ENCODE results near the gene POLE2. TPM values are rescaled to one million over a fixed set of nuclear protein-coding genes. Genes with fewer than 3 reads are reported as not detected.

Gene POLE2
- total RNA-seq, 1 experiment from 2014 or later: 17.4 TPM

DNA sequence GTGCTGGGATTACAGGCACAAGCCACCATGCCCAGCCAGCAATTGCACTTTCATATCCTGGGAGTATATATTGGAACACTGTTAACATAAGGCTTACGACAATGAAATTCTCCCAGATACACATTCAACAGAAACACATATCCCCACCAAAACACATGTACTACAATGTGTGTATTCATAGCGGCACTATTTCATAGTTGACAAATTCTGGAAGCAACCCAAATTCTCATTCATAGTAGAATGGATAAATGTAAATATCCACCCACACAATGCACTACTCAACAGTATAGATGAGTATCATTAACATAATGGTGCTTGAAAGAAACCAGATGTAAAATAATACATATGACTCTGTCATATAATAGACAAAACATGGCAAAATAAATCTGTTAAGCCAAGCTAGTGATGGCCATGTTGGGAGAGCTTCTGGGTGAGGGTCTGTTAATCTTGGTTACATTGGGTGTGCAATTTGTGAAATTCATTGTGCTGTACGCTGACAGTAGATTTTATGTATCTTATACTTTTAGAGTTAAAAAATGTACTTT, 50.4 kb downstream of the POLE2 start:
- Histone ChIP-seq H3K4me3 (ENCODE audit: low read depth in 2 of 2, low read length in 2 of 2) (no peak overlapping the region), H3K27ac (ENCODE audit: low read length) (no peak overlapping the region), H3K36me3 (ENCODE audit: control insufficient read depth, insufficient read depth, low read length) (no peaks in the 10 kb centered on the region; the same call in none of the 2 replicates), H3K9me3 (ENCODE audit: control insufficient read depth, insufficient read depth, low read depth, low read length) (no peaks in the 10 kb centered on the region), H3K27me3 (ENCODE audit: control insufficient read depth, insufficient read depth, low read length) (no peaks in the 10 kb centered on the region), H3K4me1 (ENCODE audit: control insufficient read depth, insufficient read depth, low read length) (peaks cover 19% of the 10 kb centered on the region)
- ATAC-seq (no peak), DNase-seq (ENCODE audit: low read depth, low spot score) (no peak)
- intact Hi-C loops (cut with micrococcal nuclease; ENCODE audit: unreplicated experiment) (no loop called here), in situ Hi-C loops (cut with HindIII; ENCODE audit: low pct_unique_long_range_greater_than_20kb, low sequenced_read_pairs) (no loop called here)
- TF ChIP-seq TCF7L2 (IDR thresholded peaks at IDR 0.05; ENCODE audit: low read depth, low read length) (no peak), SIN3A (IDR thresholded peaks at IDR 0.05; ENCODE audit: borderline replicate concordance, insufficient read depth, low read depth, low read length) (no peak), POLR2AphosphoS5 (IDR thresholded peaks at IDR 0.05; ENCODE audit: low read depth, low read length) (no peak)
- TF ChIP-seq, protein P1, sequence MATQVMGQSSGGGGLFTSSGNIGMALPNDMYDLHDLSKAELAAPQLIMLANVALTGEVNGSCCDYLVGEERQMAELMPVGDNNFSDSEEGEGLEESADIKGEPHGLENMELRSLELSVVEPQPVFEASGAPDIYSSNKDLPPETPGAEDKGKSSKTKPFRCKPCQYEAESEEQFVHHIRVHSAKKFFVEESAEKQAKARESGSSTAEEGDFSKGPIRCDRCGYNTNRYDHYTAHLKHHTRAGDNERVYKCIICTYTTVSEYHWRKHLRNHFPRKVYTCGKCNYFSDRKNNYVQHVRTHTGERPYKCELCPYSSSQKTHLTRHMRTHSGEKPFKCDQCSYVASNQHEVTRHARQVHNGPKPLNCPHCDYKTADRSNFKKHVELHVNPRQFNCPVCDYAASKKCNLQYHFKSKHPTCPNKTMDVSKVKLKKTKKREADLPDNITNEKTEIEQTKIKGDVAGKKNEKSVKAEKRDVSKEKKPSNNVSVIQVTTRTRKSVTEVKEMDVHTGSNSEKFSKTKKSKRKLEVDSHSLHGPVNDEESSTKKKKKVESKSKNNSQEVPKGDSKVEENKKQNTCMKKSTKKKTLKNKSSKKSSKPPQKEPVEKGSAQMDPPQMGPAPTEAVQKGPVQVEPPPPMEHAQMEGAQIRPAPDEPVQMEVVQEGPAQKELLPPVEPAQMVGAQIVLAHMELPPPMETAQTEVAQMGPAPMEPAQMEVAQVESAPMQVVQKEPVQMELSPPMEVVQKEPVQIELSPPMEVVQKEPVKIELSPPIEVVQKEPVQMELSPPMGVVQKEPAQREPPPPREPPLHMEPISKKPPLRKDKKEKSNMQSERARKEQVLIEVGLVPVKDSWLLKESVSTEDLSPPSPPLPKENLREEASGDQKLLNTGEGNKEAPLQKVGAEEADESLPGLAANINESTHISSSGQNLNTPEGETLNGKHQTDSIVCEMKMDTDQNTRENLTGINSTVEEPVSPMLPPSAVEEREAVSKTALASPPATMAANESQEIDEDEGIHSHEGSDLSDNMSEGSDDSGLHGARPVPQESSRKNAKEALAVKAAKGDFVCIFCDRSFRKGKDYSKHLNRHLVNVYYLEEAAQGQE (IDR thresholded peaks at IDR 0.05; ENCODE audit: insufficient read depth in 1 of 2, low read depth in 2 of 2, low read length in 1 of 2): no peak
- TF ChIP-seq, protein P2, sequence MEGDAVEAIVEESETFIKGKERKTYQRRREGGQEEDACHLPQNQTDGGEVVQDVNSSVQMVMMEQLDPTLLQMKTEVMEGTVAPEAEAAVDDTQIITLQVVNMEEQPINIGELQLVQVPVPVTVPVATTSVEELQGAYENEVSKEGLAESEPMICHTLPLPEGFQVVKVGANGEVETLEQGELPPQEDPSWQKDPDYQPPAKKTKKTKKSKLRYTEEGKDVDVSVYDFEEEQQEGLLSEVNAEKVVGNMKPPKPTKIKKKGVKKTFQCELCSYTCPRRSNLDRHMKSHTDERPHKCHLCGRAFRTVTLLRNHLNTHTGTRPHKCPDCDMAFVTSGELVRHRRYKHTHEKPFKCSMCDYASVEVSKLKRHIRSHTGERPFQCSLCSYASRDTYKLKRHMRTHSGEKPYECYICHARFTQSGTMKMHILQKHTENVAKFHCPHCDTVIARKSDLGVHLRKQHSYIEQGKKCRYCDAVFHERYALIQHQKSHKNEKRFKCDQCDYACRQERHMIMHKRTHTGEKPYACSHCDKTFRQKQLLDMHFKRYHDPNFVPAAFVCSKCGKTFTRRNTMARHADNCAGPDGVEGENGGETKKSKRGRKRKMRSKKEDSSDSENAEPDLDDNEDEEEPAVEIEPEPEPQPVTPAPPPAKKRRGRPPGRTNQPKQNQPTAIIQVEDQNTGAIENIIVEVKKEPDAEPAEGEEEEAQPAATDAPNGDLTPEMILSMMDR (IDR thresholded peaks at IDR 0.05): no peak
- ChIA-PET CTCF (no interaction called here), POLR2A (interaction anchor here (0.7 kb wide), 1 partner anchor 131 kb away, joined by 13 read pairs; no protein-coding TSS in a partner anchor)
- BruUV-seq (replicated peaks): no TSS peak

DNA sequence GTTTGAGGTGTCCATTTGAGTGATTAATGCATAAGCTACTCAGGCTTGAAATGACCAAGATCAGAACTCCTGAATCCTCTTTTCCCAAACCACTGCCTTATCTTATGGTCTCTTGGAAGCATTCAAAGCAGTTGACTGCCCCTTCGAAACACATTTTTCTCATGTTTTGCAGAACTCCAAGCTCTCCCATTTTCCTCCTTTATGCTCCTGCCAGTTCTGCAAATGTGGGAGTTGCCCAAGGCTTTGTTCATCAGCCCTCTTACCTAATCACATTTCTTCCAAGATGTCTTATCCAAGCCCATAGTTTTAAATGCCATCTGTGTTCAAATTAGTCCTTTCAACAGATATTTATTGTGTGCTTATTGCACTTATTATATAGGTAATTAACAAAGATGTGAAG, 51.1 kb downstream of the POLE2 start:
- BruUV-seq (replicated peaks): no TSS peak
- CTCF ChIA-PET: no interaction called here

More for the DNA sequence above, 51.1 kb downstream of the POLE2 start:
- intact Hi-C loops (cut with micrococcal nuclease; ENCODE audit: unreplicated experiment) (no loop called here), in situ Hi-C loops (cut with HindIII; ENCODE audit: low pct_unique_long_range_greater_than_20kb, low sequenced_read_pairs) (no loop called here)
- ATAC-seq: no peak
- H3K4me3 ChIP-seq (ENCODE audit: low read depth in 2 of 2, low read length in 2 of 2): no peak overlapping the region
- no peak overlapping the region for H3K27ac ChIP-seq (ENCODE audit: low read length)
- DNase-seq (ENCODE audit: low read depth, low spot score): no peak
- no peaks in the 10 kb centered on the region; the same call in none of the 2 replicates for H3K36me3 ChIP-seq (ENCODE audit: control insufficient read depth, insufficient read depth, low read length)
- TF ChIP-seq TCF7L2 (IDR thresholded peaks at IDR 0.05; ENCODE audit: low read depth, low read length) (no peak), POLR2AphosphoS5 (IDR thresholded peaks at IDR 0.05; ENCODE audit: low read depth, low read length) (no peak), SIN3A (IDR thresholded peaks at IDR 0.05; ENCODE audit: borderline replicate concordance, insufficient read depth, low read depth, low read length) (no peak)
- TF ChIP-seq, protein P2 (IDR thresholded peaks at IDR 0.05): no peak
- TF ChIP-seq, protein P1 (IDR thresholded peaks at IDR 0.05; ENCODE audit: insufficient read depth in 1 of 2, low read depth in 2 of 2, low read length in 1 of 2): no peak
- H3K4me1 ChIP-seq (ENCODE audit: control insufficient read depth, insufficient read depth, low read length): peaks cover 14% of the 10 kb centered on the region
- H3K9me3 ChIP-seq (ENCODE audit: control insufficient read depth, insufficient read depth, low read depth, low read length): no peaks in the 10 kb centered on the region
- H3K27me3 ChIP-seq (ENCODE audit: control insufficient read depth, insufficient read depth, low read length): no peaks in the 10 kb centered on the region
- POLR2A ChIA-PET: no interaction called here

Data from Panc1 (cell line).